ENCODE measurements around the gene PSKH1. TPM values are rescaled to one million over a fixed set of nuclear protein-coding genes. Genes with fewer than 3 reads are reported as not detected.

PSKH1 gene
- total and polyA plus RNA-seq, 2 experiments from 2014 or later, result 29.2 to 44.6 TPM

DNA sequence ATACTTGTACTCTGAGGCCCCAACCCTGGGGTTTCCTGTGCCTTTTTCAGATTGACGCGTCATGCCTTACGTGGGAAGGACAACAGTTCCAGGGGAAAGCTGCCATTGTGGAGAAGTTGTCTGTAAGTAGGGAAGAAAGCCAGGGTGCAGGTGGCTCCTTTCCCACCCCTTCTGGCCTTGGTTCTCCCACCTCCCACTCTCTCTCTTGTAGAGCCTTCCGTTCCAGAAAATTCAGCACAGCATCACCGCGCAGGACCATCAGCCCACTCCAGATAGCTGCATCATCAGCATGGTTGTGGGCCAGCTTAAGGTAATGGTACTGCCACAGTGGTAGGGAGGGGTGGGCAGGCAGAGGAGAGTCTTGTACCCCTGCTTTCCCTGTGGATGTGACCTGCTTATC is 24.8 kb upstream of the PSKH1 start:
- H3K27me3 ChIP-seq, result no peaks in the 10 kb centered on the region
- peaks cover 13% of the 10 kb centered on the region for H4K20me1 ChIP-seq (ENCODE audit: insufficient read depth, poor library complexity, severe bottlenecking)
- 95% methylated on average over 6 of the region's 6 CpGs for WGBS (ENCODE audit: low lambda C conversion rate, missing lambda C conversion rate)
- H2AFZ ChIP-seq, result no peak overlapping the region
- H3K36me3 ChIP-seq (replicated peaks; ENCODE audit: insufficient read depth, low read depth), result no peaks in the 10 kb centered on the region
- no peaks in the 10 kb centered on the region for H3K4me1 ChIP-seq (ENCODE audit: insufficient read depth)
- no peak overlapping the region for H3K4me2 ChIP-seq
- peaks cover 46% of the 10 kb centered on the region for H3K79me2 ChIP-seq
- no peak for DNase-seq (ENCODE audit: low spot score)
- no peaks in the 10 kb centered on the region for H3K9me3 ChIP-seq (ENCODE audit: low read depth)
- no peak overlapping the region for H3K4me3 ChIP-seq
- H3K27ac ChIP-seq, result no peak overlapping the region
- H3K9me2 ChIP-seq (replicated peaks; ENCODE audit: insufficient read depth), result no peaks in the 10 kb centered on the region
- TF ChIP-seq, protein P1, sequence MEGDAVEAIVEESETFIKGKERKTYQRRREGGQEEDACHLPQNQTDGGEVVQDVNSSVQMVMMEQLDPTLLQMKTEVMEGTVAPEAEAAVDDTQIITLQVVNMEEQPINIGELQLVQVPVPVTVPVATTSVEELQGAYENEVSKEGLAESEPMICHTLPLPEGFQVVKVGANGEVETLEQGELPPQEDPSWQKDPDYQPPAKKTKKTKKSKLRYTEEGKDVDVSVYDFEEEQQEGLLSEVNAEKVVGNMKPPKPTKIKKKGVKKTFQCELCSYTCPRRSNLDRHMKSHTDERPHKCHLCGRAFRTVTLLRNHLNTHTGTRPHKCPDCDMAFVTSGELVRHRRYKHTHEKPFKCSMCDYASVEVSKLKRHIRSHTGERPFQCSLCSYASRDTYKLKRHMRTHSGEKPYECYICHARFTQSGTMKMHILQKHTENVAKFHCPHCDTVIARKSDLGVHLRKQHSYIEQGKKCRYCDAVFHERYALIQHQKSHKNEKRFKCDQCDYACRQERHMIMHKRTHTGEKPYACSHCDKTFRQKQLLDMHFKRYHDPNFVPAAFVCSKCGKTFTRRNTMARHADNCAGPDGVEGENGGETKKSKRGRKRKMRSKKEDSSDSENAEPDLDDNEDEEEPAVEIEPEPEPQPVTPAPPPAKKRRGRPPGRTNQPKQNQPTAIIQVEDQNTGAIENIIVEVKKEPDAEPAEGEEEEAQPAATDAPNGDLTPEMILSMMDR (IDR thresholded peaks at IDR 0.05; ENCODE audit: poor library complexity), result no peak
- TF ChIP-seq EZH2phosphoT487 (IDR thresholded peaks at IDR 0.05; ENCODE audit: low read depth, severe bottlenecking, unreplicated experiment) (no peak), EZH2 (IDR thresholded peaks at IDR 0.05; ENCODE audit: borderline replicate concordance) (no peak)

DNA sequence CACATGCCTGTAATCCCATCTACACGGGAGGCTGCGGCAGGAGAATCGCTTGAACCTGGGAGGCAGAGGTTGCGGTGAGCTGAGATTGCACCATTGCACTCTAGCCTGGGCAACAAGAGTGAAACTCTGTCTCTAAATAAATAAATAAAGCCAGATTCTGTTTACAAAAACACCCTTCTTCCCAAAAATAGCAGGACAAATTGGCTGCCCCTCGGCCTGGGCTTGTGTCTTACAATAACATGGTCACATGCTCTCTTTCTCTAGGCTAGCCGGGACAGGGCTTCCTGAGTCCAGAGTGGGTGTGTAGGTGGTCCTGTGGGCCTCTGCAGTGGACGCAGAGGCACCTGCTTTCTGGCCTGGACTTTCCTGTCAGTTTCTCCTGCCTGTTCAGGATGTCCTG is 23.4 kb upstream of the PSKH1 start:
- Histone ChIP-seq H3K27me3 (no peaks in the 10 kb centered on the region), H3K36me3 (replicated peaks; ENCODE audit: insufficient read depth, low read depth) (no peaks in the 10 kb centered on the region), H2AFZ (no peak overlapping the region), H3K4me3 (no peak overlapping the region), H3K27ac (no peak overlapping the region), H3K4me2 (no peak overlapping the region), H3K9me2 (replicated peaks; ENCODE audit: insufficient read depth) (no peaks in the 10 kb centered on the region), H3K9me3 (ENCODE audit: low read depth) (no peaks in the 10 kb centered on the region), H4K20me1 (ENCODE audit: insufficient read depth, poor library complexity, severe bottlenecking) (peaks cover 14% of the 10 kb centered on the region), H3K4me1 (ENCODE audit: insufficient read depth) (peaks cover 7% of the 10 kb centered on the region), H3K79me2 (peaks cover 47% of the 10 kb centered on the region)
- WGBS (ENCODE audit: low lambda C conversion rate, missing lambda C conversion rate), result 93% methylated on average over 7 of the region's 7 CpGs
- no peak for DNase-seq (ENCODE audit: low spot score)
- no peak for TF ChIP-seq EZH2phosphoT487 (IDR thresholded peaks at IDR 0.05; ENCODE audit: low read depth, severe bottlenecking, unreplicated experiment)
- no peak for TF ChIP-seq EZH2 (IDR thresholded peaks at IDR 0.05; ENCODE audit: borderline replicate concordance)
- TF ChIP-seq, protein P1 (IDR thresholded peaks at IDR 0.05; ENCODE audit: poor library complexity), result no peak

DNA sequence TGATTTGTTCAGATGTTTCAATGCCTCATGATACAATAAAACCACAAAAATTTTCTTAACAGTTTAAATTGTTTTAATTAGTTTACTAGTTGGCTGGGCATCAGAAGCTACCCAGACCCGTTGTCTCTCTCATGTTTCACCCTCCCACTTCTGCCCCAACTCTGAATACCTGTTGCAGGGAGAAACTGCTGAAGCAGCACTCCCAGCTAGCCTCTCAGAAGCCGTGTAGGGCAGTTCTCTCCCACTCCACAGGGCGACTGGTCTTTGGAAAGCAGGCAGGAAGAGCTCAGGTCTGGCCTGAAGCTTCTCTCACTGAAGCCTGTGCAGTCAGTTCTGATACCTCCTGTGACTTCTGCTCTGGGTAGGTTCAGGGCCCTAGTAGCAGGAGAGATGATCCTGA is 21.8 kb upstream of the PSKH1 start:
- TF ChIP-seq EZH2 (IDR thresholded peaks at IDR 0.05; ENCODE audit: borderline replicate concordance) (no peak), EZH2phosphoT487 (IDR thresholded peaks at IDR 0.05; ENCODE audit: low read depth, severe bottlenecking, unreplicated experiment) (no peak)
- TF ChIP-seq, protein P1 (IDR thresholded peaks at IDR 0.05; ENCODE audit: poor library complexity), result no peak
- H3K27ac ChIP-seq, result no peak overlapping the region
- peaks cover 10% of the 10 kb centered on the region for H3K4me1 ChIP-seq (ENCODE audit: insufficient read depth)
- H3K9me2 ChIP-seq (replicated peaks; ENCODE audit: insufficient read depth), result no peaks in the 10 kb centered on the region
- peaks cover 50% of the 10 kb centered on the region for H3K79me2 ChIP-seq
- WGBS (ENCODE audit: low lambda C conversion rate, missing lambda C conversion rate), result 79% methylated on average over 3 of the region's 3 CpGs
- no peak overlapping the region for H2AFZ ChIP-seq
- no peaks in the 10 kb centered on the region for H3K36me3 ChIP-seq (replicated peaks; ENCODE audit: insufficient read depth, low read depth)
- no peaks in the 10 kb centered on the region for H3K27me3 ChIP-seq
- no peaks in the 10 kb centered on the region for H3K9me3 ChIP-seq (ENCODE audit: low read depth)
- H3K4me2 ChIP-seq, result no peak overlapping the region
- no peak overlapping the region for H3K4me3 ChIP-seq
- no peak for DNase-seq (ENCODE audit: low spot score)
- peaks cover 21% of the 10 kb centered on the region for H4K20me1 ChIP-seq (ENCODE audit: insufficient read depth, poor library complexity, severe bottlenecking)
